ENCODE results near the gene MSI2.

MSI2 gene

GRCh38 chr17:57343717-57344116 lies 87.4 kb downstream of the MSI2 start:
- no peak for DNase-seq (ENCODE audit: low spot score)

- no peak for DNase-seq (ENCODE audit: low spot score)
Observed at GRCh38 chr17:57344261-57344660, 87.9 kb downstream of the MSI2 start.

DNA sequence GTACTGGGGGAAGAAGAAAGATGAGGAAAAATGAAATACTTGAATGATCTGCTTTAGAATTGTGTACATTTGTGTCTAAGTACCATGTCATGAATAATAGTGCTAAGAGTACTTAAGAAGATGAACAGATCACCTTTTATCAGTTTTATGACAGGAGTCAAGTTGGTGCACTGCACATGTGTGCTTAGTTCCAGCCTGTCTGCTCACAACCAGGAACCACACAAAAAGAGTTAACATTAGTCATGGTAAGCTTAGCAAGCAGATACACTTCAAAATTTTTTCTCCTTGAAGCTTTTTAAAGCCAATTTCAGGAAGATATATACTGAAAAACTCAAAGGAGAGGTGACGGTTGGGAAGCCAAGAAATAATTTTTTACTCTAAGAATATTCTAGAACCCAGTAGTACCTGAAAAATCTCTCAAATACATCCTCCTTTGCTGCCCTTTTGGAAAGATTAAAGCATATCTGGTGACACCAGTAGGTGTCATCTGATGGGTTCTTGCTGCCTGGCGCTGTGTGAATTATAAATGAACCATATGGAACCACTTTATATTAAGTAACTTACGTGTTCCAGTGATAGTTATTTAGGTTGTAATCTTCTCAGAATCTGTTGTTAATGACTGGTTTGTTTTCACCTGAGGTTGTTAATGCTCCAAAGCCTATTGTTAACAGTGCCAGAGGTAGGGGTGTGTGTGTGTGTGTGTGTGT lies 93.4 kb downstream of the MSI2 start:
- DNase-seq (ENCODE audit: low spot score): no peak

DNA sequence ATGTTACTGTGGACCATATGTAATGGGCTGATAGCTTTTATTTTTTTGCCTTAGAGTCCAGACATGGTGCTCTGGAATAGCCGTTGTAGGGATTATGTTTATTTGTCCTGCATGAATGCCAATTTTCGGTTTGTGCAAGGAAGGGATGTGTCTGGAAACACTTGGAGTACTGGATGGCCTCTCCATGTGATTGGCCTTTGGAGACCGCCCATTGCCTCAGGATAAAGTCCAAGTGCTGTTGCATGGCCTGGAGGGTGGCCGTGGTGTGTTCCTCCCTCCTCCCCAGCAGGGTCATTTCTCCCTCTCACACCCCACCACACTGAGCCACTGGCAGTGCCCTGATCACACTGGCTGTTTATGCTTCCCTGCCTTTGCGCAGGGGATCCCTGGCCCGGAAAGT lies 93.9 kb downstream of the MSI2 start:
- DNase-seq (ENCODE audit: low spot score): no peak

DNA sequence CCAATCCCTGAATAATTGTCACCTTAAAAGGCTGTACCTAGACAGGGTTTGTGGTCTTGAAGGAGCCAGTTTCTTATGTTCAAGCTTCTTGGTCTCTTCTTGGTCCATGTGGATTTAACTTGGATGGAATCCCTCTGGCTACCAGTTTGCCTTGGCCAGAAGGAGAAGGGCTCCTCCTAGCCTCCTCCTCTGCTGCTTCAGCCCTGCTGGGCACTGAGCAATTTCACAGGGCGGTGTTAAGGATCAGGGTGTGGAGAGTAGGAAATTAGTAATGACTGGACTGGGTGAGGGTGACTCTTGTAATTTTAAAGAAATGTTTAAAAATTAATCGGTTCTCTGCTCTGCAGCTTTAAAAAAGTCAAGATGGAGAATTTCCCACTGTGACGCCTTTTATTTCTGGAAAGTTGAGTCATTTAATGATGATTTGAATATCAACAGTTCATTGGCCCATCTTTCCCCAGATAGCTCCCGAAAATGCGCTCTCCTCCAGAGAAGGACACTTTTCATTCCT lies 96.4 kb downstream of the MSI2 start:
- no peak for DNase-seq (ENCODE audit: low spot score)

DNA sequence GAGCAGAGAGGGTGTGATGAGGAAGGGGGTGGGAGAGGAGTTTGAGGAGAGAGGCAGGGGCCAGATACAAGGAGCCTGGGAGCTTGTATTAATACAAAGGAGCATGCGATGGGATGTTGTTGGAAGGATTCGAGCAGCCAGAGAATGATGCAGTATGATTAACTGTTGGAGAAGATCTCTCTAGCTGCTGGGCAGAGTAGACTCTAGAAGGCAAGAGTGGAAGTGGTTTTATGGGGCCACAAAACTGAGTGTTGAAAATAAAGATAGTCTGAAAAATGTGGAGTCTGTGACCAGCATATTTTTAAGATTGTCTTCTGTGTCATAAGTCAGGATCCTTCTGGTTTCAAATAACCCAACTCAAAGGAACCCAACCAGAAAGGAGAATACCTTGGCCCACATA lies 98.3 kb downstream of the MSI2 start:
- DNase-seq (ENCODE audit: low spot score): no peak

DNA sequence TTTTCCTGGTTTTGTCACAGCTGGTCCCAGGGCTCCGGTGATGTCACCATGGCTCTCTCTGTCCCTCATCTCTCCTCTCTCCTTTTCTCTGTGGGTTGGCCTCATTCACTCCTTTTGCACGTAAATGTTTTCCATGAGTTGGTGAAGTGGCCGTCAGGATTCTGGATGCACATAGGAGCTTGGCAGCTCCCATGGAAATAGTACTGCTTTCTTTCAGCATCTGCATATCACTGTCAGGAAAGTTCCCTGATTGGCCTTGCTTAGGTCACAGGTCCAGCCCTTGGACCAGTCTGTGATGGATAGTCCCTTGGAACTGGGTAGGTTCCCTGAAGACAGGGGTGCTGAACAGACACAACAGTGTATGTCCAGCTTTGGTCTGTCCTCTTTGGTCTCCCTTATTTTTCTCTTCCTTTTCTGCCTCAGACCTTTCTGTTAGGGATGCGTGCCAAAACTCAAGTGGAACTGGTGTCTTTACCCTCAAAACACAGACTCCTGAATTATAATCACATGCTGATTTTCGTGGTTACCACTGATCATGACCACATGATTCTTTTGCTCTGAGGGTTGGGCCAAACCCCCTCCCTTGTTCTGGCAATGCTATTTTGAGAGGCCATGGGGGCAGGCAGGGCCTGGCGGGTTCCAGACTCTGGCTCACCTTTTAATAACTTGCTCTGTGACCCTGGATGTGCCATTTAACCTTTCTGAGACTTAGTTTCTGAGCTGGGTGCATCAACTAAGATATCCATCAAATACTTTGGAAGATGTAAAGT lies 99.0 kb downstream of the MSI2 start:
- DNase-seq (ENCODE audit: low spot score): no peak

DNA sequence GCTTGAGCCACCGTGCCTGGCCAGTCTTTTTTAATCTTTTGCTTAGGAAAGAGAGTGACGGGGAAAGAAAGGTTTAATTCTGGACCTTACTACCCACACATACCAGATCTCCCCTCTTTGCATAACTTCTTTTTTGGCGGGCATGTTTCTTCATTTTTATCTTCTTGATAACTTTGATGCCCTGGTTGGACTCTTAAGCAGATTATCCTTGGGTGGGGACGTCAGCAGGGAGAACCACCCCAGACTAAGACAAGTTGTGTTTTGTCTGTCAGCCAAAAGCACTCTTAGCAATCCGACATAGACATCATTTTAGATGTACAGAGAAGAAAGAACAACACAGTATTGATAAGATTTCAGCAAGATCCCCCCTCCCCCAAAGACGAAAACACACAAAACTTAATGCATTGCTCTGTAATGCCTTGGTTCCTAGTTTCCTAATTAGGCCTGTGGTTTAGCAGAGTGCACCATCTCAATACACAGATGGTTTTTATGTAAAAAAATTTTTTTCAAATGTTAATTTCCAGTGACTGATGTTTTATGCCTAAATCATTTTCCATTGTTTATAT lies 99.9 kb downstream of the MSI2 start:
- DNase-seq (ENCODE audit: low spot score): no peak

GRCh38 chr17:57356719-57357391 lies 100.5 kb downstream of the MSI2 start:
- no peak for DNase-seq (ENCODE audit: low spot score)

DNA sequence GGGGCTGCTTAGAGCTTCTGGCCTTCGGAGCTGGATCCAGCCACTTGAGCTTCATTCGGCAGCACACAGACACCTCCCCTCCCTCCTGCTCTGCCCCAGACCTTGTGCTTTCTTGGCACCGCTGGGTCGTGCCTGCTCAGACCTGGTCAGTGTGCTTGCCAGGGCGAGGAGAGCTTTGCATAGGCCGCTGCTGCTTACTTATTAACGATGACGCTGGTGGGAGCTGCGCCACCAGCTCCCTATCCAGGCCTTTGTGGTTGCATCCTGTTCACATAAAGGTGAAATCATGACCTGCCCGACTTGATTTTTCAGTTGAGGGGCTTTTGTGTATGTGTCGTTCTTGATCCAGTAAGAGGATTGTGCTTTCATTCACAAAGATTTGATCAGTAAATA lies 101.1 kb downstream of the MSI2 start:
- DNase-seq (ENCODE audit: low spot score): no peak

GRCh38 chr17:57357830-57358430 lies 101.6 kb downstream of the MSI2 start:
- DNase-seq (ENCODE audit: low spot score): no peak

DNA sequence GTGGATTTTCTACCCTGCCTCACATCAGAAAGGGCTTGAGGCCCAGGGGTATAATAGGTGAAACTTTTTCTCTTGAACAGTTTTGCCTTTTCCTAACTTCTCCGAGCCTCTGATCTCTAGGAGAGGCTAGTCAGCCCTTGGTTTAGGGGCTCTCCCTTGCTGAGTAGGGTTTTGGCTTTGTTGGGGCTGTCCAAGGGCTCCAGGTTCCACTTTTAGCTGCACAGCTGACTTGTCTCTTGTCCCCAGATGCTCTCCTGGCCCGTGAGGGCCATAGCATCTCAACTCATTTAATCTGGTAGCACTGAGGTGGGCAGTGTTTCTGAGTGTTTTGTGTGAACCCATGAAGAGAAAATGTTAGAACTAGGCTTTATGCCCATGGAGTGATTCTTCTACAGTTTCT lies 103.9 kb downstream of the MSI2 start:
- no peak for DNase-seq (ENCODE audit: low spot score)

GRCh38 chr17:57362797-57363556 lies 106.7 kb downstream of the MSI2 start:
- no peak for DNase-seq (ENCODE audit: low spot score)

DNA sequence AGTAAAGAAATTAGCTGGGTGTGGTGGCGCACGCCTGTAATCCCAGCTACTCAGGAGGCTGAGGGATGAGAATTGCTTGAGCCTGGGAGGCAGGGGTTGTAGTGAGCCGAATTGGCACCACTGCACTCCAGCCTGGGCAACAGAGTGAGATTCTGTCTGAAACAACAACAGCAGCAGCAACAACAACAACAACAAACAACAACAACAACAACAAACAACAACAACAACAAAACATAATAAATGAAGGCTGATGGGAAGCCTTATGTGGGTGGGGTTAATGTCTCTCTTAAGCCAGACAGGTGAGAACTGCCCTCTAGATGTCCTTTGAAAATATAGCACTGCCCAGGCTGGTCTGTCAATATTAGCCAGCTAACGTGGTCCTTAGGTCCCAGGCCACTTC lies 107.3 kb downstream of the MSI2 start:
- no peak for DNase-seq (ENCODE audit: low spot score)

- DNase-seq (ENCODE audit: low spot score): no peak
Observed at GRCh38 chr17:57363998-57364643, 107.8 kb downstream of the MSI2 start.

DNA sequence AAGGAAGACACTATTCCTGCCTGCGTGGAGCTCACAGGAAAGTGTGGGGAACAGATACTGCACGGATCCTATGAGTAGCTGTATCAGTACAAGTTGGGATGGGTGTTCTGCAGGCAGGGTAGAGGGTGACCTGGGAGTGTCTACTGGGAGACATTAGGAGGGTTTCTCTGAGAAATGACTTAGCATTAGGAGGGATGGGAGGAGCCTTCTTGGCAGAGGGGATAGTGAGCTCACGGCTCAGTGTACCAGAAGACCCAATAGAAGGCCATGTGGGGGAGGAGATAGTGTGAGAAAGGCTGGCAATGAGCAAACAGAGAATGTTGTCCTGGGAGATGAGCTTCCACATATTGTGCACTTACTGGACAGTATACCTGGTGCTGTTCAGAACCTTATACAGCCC lies 109.1 kb downstream of the MSI2 start:
- no peak for DNase-seq (ENCODE audit: low spot score)

GRCh38 chr17:57366177-57366557 lies 109.8 kb downstream of the MSI2 start:
- no peak for DNase-seq (ENCODE audit: low spot score)

- no peak for DNase-seq (ENCODE audit: low spot score)
Observed at GRCh38 chr17:57366558-57367351, 110.4 kb downstream of the MSI2 start.

GRCh38 chr17:57368637-57369336 lies 112.5 kb downstream of the MSI2 start:
- DNase-seq (ENCODE audit: low spot score): no peak

Measured in activated CD4-positive, alpha-beta T cell treated with anti-CD3 and anti-CD28 coated beads, Interleukin-2, Interleukin-4, amounts not matched to agents 100 ng/mL and 50 ng/mL, durations not matched to agents 16 hours and 8 hours (primary cell).